ENCODE data around the gene NANP. TPM values are rescaled to one million over a fixed set of nuclear protein-coding genes. Genes with fewer than 3 reads are reported as not detected.

Gene NANP
- total and polyA plus RNA-seq, 2 of the 13 experiments (the other 11 are each of a cell fraction or from before 2014, with no cell fraction given): 8.9 to 21.5 TPM

DNA sequence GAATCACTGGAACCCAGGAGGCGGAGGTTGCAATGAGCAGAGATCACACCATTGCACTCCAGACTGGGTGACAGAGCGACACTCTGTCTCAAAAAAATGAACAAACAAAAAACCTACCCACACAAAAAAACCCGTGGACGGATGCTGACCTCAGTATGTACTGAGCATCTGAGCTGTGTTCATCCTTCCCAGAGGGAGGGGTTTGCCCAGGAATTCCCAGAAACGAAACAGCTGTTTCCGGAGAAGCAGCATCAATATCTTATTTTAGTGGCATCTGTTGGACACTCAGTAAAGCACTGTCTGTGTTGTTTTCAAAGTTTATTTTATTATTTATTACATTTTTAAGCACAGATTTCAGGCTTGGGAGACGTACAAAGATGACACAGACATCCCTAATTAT is 18.7 kb downstream of the NANP start:
- TF ChIP-seq SMARCC2 (IDR thresholded peaks at IDR 0.05) (no peak), RFXANK (CRISPR knock-in tag; IDR thresholded peaks at IDR 0.05) (no peak), MTF2 (CRISPR knock-in tag; IDR thresholded peaks at IDR 0.05; ENCODE audit: borderline replicate concordance) (no peak), HDAC6 (IDR thresholded peaks at IDR 0.05; ENCODE audit: low read depth, low read length) (no peak), TBP (CRISPR knock-in tag; IDR thresholded peaks at IDR 0.05) (no peak), NR2C2 (CRISPR knock-in tag; IDR thresholded peaks at IDR 0.05; ENCODE audit: borderline replicate concordance) (no peak), MBNL3 (CRISPR knock-in tag; conservative IDR thresholded peaks at IDR 0.05) (no peak), ZNF878 (CRISPR knock-in tag; IDR thresholded peaks at IDR 0.05) (no peak), SNAPC2 (CRISPR knock-in tag; IDR thresholded peaks at IDR 0.05) (no peak)
- TF ChIP-seq, protein P1, sequence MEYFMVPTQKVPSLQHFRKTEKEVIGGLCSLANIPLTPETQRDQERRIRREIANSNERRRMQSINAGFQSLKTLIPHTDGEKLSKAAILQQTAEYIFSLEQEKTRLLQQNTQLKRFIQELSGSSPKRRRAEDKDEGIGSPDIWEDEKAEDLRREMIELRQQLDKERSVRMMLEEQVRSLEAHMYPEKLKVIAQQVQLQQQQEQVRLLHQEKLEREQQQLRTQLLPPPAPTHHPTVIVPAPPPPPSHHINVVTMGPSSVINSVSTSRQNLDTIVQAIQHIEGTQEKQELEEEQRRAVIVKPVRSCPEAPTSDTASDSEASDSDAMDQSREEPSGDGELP (IDR thresholded peaks at IDR 0.05; ENCODE audit: borderline replicate concordance, low read depth): no peak
- TF ChIP-seq, protein P2, sequence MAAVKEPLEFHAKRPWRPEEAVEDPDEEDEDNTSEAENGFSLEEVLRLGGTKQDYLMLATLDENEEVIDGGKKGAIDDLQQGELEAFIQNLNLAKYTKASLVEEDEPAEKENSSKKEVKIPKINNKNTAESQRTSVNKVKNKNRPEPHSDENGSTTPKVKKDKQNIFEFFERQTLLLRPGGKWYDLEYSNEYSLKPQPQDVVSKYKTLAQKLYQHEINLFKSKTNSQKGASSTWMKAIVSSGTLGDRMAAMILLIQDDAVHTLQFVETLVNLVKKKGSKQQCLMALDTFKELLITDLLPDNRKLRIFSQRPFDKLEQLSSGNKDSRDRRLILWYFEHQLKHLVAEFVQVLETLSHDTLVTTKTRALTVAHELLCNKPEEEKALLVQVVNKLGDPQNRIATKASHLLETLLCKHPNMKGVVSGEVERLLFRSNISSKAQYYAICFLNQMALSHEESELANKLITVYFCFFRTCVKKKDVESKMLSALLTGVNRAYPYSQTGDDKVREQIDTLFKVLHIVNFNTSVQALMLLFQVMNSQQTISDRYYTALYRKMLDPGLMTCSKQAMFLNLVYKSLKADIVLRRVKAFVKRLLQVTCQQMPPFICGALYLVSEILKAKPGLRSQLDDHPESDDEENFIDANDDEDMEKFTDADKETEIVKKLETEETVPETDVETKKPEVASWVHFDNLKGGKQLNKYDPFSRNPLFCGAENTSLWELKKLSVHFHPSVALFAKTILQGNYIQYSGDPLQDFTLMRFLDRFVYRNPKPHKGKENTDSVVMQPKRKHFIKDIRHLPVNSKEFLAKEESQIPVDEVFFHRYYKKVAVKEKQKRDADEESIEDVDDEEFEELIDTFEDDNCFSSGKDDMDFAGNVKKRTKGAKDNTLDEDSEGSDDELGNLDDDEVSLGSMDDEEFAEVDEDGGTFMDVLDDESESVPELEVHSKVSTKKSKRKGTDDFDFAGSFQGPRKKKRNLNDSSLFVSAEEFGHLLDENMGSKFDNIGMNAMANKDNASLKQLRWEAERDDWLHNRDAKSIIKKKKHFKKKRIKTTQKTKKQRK (IDR thresholded peaks at IDR 0.05; ENCODE audit: low read length): no peak
- H3K9ac ChIP-seq (ENCODE audit: insufficient read depth, low read depth, low read length): no peak overlapping the region

More for the DNA sequence above, 18.7 kb downstream of the NANP start:
- no peak overlapping the region for H3K27ac ChIP-seq (ENCODE audit: extremely low read length, insufficient read depth, low read length)
- ATAC-seq (no peak), DNase-seq (ENCODE audit: low spot score) (no peak), FAIRE-seq (no peak)
- ChIA-PET CTCF (ENCODE audit: low intra/inter-chr PET ratio, low total read pairs) (no interaction called here), POLR2A (no interaction called here)
- intact Hi-C loops (cut with micrococcal nuclease; ENCODE audit: unreplicated experiment): no loop called here
- in situ Hi-C loops (cut with HindIII; ENCODE audit: extremely low pct_ligation_motif_present, low pct_unique_long_range_greater_than_20kb): no loop called here
- no peaks in the 10 kb centered on the region for H3K9me3 ChIP-seq (ENCODE audit: low read length)
- peaks cover 59% of the 10 kb centered on the region for H3K4me1 ChIP-seq (ENCODE audit: insufficient read depth, low read length)
- H3K79me2 ChIP-seq (ENCODE audit: insufficient read depth, low read length): no peaks in the 10 kb centered on the region
- BruUV-seq (replicated peaks): no TSS peak
- H4K20me1 ChIP-seq (ENCODE audit: insufficient read depth, low read length): no peaks in the 10 kb centered on the region
- no peaks in the 10 kb centered on the region; a peak in 1 of 5 replicates for H3K36me3 ChIP-seq (replicated peaks in 1 of 2; ENCODE audit: control insufficient read depth in 1 of 2, insufficient read depth in 2 of 2, low read length in 2 of 2)
- no peak overlapping the region for H2AFZ ChIP-seq (ENCODE audit: low read length)
- no peak overlapping the region for H3K4me2 ChIP-seq (ENCODE audit: low read depth, low read length)
- 79% methylated on average over 7 of the region's 7 CpGs for WGBS (ENCODE audit: low lambda C conversion rate)
- no peaks in the 10 kb centered on the region for H3K27me3 ChIP-seq (ENCODE audit: control insufficient read depth in 1 of 2, insufficient read depth in 2 of 2, low read length in 2 of 2)
- H3K4me3 ChIP-seq (replicated peaks in 1 of 3; ENCODE audit: insufficient read depth in 1 of 3, low read depth in 2 of 3, low read length in 3 of 3): no peak overlapping the region

All from HepG2 (cell line).